OCI-LY7 (cell line): ENCODE data around the gene APBB2.

ENCODE experiments used
- CTCF ChIP-seq: fragments of 200-600 bp; sonication (generic); conservative IDR thresholded peaks from 2 replicates; pipeline ENCODE4 v1.5.1; 2014; ENCODE audit warnings: mild to moderate bottlenecking, antibody characterized with exemption, low read length, moderate library complexity, mixed read lengths
- EZH2phosphoT487 ChIP-seq: fragments of 200-600 bp; sonication (generic); IDR thresholded peaks from 2 replicates; pipeline ENCODE4 v1.6.1; 2018; ENCODE audit warnings: low read depth, borderline replicate concordance, mild to moderate bottlenecking, mixed run types, antibody characterized with exemption, low read length, moderate library complexity, mixed read lengths

GRCh38 chr4:40978548-40978947, 235.8 kb downstream of the APBB2 start:
- TF ChIP-seq CTCF: no peak
- TF ChIP-seq EZH2phosphoT487: no peak
